GM13976 (cell line): ENCODE results near the gene PRMT1.

Source experiments
- DNase-seq: peaks from one replicate; pipeline ENCODE4 v3.0.0; 2012; ENCODE audit warnings: low spot score
- CTCF ChIP-seq: IDR thresholded peaks from 2 replicates; pipeline ENCODE4 v1.5.1; 2012; ENCODE audit warnings: borderline replicate concordance, mild to moderate bottlenecking; ENCODE audit not compliant: insufficient read depth; ENCODE audit errors: extremely low read depth, missing control alignments, control extremely low read depth
- in situ Hi-C: fragments of 300-500 bp; cut with MboI; formaldehyde crosslinking; loops from one replicate; pipeline ENCODE4 v1.12.0; 2022; ENCODE audit warnings: low sequenced_read_pairs, mixed read lengths, inconsistent platforms; ENCODE audit not compliant: unreplicated experiment

PRMT1 gene

GRCh38 chr19:49657493-49658138 lies 19.5 kb upstream of the PRMT1 start:
- TF ChIP-seq CTCF, result no peak
- in situ Hi-C loops, result no loop called here

DNA sequence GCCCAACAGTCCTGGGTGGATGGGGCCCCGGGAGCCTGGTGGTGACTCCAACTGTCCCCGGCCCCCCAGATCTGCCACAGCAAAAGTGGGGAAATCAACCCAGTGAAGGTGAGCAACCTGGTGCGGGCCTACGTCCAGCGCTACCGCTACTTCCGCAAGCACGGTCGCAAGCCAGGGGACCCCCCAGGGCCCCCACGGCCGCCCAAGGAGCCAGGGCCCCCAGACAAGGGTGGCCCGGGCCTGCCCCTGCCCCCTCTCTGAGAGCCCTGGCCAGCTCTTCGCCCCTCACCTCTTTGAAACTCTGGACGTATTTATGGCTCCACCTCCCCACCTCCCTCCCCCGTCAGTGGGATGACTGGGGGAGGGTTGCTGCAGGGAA lies 18.9 kb upstream of the PRMT1 start:
- in situ Hi-C loops, result no loop called here
- no peak for TF ChIP-seq CTCF
- DNase-seq, result no peak

More at GRCh38 chr19:49657493-49658138, 19.5 kb upstream of the PRMT1 start:
- DNase-seq, result no peak

DNA sequence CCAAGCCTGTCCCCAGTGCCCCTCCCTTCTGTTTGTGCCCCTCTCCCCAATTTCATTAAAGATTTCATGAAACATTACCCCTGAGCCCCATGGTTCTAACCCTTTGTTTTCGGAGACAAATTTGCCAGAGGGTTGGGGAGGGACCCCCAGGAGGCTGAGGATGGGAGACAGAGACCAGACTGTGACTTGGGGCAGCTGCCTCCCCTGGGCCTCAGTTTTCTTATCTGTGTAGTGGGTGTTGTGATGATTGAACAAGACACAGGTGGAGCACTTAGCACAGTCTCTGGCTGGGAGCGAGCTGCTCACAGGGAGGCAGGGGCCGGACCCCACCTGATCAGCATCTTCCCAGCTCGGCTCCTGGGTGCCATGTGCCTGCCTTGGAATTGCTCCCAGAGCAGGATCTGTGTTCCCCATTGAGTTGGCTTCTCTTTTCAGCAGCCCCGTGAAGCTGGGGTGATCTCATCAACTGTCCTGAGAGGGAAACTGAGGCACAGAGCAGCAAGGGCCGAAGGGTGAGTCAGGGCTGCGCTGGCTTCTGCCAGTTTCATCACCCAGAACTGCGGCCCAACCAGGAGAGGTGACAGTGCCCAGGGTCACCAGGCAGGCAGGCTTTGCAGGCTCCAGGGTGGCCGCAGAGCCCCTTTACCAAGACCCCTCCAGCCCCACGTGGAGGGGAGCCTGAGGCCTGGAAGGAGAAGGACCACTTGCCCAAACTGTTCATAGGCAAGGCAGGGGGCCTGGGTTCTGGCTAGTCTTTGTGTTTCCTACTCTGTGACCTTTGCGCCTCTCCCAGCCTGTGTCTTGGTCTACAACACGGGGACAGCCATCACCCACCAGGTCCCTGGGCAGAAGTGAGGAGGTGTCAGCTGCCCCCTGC lies 18.3 kb upstream of the PRMT1 start:
- in situ Hi-C loops, result no loop called here
- TF ChIP-seq CTCF, result no peak
- no peak for DNase-seq

GRCh38 chr19:49660338-49660961 lies 16.6 kb upstream of the PRMT1 start:
- DNase-seq, result no peak
- in situ Hi-C loops, result no loop called here
- no peak for TF ChIP-seq CTCF

DNA sequence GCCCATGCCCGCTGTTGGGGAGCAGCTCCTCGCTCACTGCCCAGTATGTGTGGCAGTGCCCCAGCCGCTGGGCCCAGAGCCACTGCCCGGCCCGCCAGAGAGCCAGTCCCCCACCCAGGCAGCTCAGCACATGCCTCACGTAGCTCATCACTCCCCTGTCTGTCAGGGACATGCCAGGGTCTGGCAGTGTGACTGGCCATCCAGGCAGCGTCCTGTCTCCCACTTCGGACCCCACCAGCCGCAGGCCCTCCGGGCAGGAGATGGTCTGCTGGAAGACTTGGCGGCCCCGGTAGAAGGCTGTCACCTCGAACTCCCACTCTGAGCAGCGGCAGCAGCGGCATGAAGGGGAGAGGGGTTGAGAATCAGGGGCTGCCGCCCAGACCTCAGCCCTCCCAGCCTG lies 15.1 kb upstream of the PRMT1 start:
- in situ Hi-C loops, result no loop called here
- no peak for TF ChIP-seq CTCF
- no peak for DNase-seq

DNA sequence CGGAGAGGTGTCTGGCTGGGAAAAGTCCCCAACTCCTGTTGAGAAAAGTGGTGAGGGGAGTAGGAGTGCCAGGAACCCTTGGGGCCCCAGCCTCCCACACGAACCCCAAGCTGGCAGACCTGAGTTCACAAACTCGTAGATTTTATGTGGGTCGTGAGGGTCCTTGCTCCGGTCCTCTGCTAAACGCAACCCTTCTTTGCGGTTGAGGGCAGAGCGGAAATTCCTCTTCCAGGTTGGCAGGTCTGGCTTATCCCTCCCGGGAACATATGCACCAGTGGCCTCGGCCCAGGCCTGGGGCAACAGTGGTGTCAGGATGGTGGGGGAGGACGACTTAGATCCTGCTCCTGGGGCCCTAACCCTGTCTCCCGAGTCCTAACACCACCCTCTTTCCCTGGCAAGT lies 13.8 kb upstream of the PRMT1 start:
- no peak for TF ChIP-seq CTCF
- in situ Hi-C loops, result no loop called here
- no peak for DNase-seq
